C1 segment of cervical spinal cord (tissue), 14 donors: ENCODE measurements around the gene DDX42.

Source experiments
- DNase-seq, 14 donors: peaks; one replicate each; lab custom pipeline; 2025; lab: John Stamatoyannopoulos, UW

DDX42 gene

GRCh38 chr17:63822537-63822936 lies 48.6 kb downstream of the DDX42 start:
- DNase-seq, result no peak

GRCh38 chr17:63823659-63824331 lies 49.8 kb downstream of the DDX42 start:
- DNase-seq, result no peak

GRCh38 chr17:63824362-63824761 lies 50.4 kb downstream of the DDX42 start:
- DNase-seq, result no peak

GRCh38 chr17:63826468-63827001 lies 52.6 kb downstream of the DDX42 start:
- DNase-seq, result peak in 1 of 14 donors; percentile 41

GRCh38 chr17:63827002-63827800 lies 53.2 kb downstream of the DDX42 start, which contains the start of the genes FTSJ3 and PSMC5:
TSS of gene FTSJ3 (minus strand) at chr17:63827663. CDS start at chr17:63826902, 761 bp downstream.
TSS of gene PSMC5 (plus strand) at chr17:63827431. CDS start at chr17:63827491, 60 bp downstream.
- DNase-seq, result peak; percentile 56 to 99 (median 94)

- DNase-seq, result no peak
Measured at GRCh38 chr17:63827801-63828221, 53.8 kb downstream of the DDX42 start.

- no peak for DNase-seq
Measured at GRCh38 chr17:63828936-63829335, 55.0 kb downstream of the DDX42 start.

GRCh38 chr17:63830278-63830677 lies 56.3 kb downstream of the DDX42 start:
- no peak for DNase-seq

- no peak for DNase-seq
Measured at GRCh38 chr17:63830904-63831491, 57.0 kb downstream of the DDX42 start.

- no peak for DNase-seq
Measured at GRCh38 chr17:63831505-63831904, 57.5 kb downstream of the DDX42 start.

GRCh38 chr17:63832014-63832413 lies 58.0 kb downstream of the DDX42 start:
- no peak for DNase-seq

GRCh38 chr17:63832455-63832854 lies 58.5 kb downstream of the DDX42 start:
- no peak for DNase-seq

- no peak for DNase-seq
Measured at GRCh38 chr17:63833026-63833740, 59.2 kb downstream of the DDX42 start.

- DNase-seq, result no peak
Measured at GRCh38 chr17:63833741-63834373, 59.9 kb downstream of the DDX42 start.

- DNase-seq, result peak in 9 of 14 donors; percentile 24 to 69 (median 35)
Measured at GRCh38 chr17:63834431-63835166, 60.6 kb downstream of the DDX42 start.

GRCh38 chr17:63835167-63835720 lies 61.3 kb downstream of the DDX42 start:
- DNase-seq, result no peak

GRCh38 chr17:63836811-63837210 lies 62.8 kb downstream of the DDX42 start:
- DNase-seq, result no peak

- peak in 1 of 14 donors; percentile 51 for DNase-seq
Measured at GRCh38 chr17:63837480-63837879, 63.5 kb downstream of the DDX42 start.

- peak in 4 of 14 donors; percentile 28 to 75 (median 36) for DNase-seq
Measured at GRCh38 chr17:63837962-63838600, 64.1 kb downstream of the DDX42 start.
